HG03469 (cell line): ENCODE data around the gene PROSER2.

ENCODE experiments used
- ATAC-seq: cut with Tn5 transposase; IDR thresholded peaks from one replicate; pipeline ENCODE4 v1.9.1; 2021; ENCODE audit warnings: mild to moderate bottlenecking, moderate library complexity, moderate number of reproducible peaks; ENCODE audit not compliant: unreplicated experiment

The PROSER2 gene, protein sequence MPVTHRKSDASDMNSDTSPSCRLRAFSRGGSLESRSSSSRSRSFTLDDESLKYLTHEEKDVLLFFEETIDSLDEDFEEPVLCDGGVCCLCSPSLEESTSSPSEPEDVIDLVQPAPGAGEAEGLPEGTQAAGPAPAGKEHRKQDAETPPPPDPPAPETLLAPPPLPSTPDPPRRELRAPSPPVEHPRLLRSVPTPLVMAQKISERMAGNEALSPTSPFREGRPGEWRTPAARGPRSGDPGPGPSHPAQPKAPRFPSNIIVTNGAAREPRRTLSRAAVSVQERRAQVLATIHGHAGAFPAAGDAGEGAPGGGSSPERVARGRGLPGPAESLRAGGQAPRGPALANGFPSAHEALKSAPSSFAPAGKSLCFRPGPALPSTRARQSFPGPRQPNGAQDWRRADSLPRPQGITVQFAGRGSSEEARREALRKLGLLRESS

GRCh38 chr10:11823122-11823988 lies at the start of gene PROSER2:
Gene PROSER2, plus strand, starts transcription at chr10:11823356. Its CDS starts 28,722 bp downstream, at chr10:11852078.
- no peak for ATAC-seq

GRCh38 chr10:11773761-11774441 lies 49.3 kb upstream of the PROSER2 start:
- no peak for ATAC-seq

- ATAC-seq = no peak
Measured at GRCh38 chr10:11775412-11775811, 47.7 kb upstream of the PROSER2 start.

- no peak for ATAC-seq
Measured at GRCh38 chr10:11776080-11776479, 47.1 kb upstream of the PROSER2 start.

DNA sequence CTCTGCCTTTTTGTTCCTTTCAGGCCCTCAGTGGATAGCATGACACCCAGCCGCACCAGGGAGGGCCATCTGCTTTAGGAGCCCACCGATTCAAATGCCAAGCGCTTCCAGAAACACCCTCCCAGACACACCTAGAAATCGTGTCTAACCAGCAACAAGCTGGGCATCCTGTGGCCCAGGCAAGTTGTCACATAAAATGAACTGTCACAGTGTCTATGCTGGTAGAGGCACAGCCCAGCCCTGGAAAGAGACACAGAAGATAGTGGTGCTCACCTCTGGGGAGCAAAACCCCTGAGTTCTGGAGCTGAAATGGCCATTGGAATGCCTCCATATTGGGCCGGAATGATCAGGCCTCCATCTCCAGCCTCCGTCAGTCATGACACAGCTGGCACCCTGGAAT lies 42.0 kb upstream of the PROSER2 start:
- no peak for ATAC-seq

DNA sequence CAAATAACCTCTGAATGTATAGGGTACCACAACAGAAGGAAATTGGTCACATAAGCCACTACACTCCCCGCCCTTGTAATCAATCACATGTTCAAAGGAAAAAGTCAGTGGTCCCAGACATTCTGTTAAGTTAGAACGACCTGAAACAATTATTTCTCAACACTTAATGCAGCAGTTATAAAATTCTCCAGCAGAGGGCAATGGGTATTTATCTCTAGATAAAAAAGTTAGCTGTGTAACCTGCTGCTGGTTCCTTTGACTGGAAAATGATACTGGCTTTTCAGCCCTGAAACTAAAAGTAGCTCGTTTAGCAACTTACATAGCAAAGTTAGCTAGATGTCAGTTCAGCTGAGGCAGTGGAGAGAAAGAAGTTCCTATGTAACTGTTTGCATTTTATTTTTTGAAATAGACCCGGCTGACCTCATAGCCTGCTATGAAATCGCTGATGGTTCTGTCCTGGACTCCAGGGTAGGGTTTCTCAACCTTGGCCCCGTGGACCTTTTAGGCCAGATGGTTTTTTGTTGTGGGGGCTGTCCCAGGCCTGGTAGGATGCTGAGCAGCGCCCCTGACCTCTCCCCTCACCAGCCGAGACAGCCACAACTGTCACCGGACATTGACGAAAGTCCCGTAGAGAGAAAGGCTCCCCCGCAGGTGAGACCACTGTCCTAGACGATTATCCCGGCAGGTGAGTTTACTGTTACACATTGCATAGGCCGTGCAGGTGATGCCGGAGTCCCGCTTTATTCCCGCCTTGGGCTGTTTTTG lies 40.2 kb upstream of the PROSER2 start:
- ATAC-seq = no peak

GRCh38 chr10:11783558-11783865 lies 39.6 kb upstream of the PROSER2 start:
- no peak for ATAC-seq

DNA sequence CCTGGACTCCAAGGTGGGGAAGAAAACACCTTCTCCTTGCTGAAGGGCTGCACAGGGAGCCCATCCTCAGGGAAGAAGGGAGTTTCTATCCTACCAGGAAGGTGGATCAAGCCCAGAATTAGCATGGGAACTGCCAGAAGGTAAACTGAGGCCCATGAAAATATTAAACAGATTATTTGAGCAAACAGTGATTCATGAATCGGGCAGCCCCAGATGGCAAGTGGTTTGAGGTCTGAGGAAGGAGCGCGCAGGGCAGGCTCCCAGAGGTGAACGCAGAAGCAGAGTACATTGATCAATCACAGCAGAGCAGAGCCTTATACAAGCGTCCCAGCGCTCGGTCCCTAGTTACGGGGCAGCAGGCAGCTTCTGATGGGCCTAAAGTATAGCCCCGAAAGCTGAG lies 35.8 kb upstream of the PROSER2 start:
- no peak for ATAC-seq

GRCh38 chr10:11787846-11788245 lies 35.3 kb upstream of the PROSER2 start:
- ATAC-seq = no peak

DNA sequence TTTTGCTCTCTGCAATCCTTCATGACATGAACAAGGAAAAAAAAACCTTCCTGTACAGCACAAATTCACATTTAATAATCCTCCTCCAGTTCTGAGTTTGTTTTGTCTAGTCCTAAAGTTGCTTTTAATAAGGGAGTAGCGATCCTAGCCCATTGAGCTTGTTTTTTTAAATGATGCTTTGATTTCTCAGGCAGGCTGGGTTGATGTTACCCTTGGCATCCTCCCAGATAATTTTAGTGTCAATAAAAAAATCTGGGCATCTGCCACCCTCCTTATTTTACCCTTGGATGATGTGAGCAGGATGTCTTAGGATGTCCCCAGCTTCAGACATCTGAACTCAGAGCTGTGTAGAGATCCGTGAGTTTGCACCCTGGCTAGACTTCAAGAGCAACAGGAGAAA lies 33.9 kb upstream of the PROSER2 start:
- no peak for ATAC-seq

DNA sequence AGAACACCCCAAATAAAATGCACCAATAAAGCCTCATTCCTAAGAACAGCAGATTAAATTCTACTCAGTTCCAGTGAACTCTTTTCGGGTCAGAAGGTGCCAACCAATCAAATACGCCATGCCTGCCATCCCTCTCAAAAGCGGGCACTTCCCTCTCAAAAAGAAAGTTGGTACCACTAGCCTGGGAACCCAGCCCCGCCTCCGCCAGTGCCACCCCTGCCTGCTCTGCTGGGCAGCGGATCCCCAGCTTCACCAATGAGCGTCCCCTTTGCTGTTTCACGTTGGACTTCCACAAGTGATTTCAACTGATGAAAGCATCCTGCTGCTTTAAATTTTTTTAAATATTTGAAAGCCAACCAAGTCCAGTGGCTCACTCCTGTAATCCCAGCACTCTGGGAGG lies 33.2 kb upstream of the PROSER2 start:
- no peak for ATAC-seq

GRCh38 chr10:11793762-11794479 lies 29.2 kb upstream of the PROSER2 start:
- ATAC-seq = no peak

DNA sequence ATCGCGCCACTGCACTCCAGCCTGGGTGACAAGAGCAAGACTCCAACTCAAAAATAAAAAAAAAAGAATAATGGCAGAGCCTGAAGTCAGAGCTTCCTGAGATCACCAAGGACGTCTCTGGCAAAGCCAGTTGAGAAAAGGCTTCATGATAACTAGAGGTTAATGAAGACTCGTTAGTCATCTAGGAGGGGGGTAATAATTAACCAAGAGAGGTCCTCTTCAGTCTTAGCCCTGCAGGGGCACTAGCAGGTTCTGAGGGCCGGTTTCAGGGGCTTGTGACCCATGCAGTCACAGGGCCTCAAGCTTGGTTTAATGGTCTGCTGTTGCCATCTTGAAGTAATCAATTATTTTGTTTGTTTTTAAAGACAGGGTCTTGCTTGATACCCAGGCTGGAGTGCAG lies 28.6 kb upstream of the PROSER2 start:
- no peak for ATAC-seq

- ATAC-seq = no peak
Measured at GRCh38 chr10:11795101-11795920, 27.8 kb upstream of the PROSER2 start.

DNA sequence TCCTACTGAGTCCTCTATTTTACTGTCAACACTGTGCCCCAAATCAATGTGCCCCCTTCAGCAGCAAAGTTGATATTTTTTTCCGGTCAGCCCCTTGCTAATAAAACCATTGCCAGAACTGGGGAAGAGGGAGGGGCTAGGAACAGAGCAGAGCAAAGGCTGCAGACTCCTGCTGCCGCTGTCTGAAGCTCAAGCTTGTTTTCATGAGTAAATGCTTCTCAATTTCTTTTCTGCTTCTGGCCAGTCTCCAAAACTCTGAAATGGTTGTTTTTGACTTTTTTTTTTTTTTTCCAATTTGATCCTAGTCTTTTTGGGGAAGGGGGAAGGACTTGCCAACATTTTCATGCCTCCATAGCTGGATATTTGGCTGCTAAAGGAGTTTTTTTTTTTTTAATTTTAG lies 26.7 kb upstream of the PROSER2 start:
- ATAC-seq = no peak

DNA sequence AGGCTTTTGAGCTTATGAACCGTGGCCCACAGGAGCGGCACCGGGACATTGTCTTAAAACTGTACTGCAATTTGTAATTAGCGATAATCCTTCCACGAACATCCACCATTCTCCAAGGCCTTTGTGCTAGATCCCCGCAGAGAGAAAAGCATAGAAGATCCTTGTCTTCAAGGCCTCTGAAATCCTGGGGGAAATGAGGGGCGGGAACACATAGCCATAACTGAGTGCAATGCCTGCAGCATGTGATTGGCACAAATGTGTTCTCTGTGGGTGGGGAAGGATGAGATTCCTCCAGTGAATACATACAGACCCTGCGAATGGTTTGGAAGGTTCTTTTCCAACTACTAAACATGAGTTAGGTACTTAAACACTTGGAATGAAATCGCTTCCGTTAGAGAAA lies 25.9 kb upstream of the PROSER2 start:
- ATAC-seq = no peak

DNA sequence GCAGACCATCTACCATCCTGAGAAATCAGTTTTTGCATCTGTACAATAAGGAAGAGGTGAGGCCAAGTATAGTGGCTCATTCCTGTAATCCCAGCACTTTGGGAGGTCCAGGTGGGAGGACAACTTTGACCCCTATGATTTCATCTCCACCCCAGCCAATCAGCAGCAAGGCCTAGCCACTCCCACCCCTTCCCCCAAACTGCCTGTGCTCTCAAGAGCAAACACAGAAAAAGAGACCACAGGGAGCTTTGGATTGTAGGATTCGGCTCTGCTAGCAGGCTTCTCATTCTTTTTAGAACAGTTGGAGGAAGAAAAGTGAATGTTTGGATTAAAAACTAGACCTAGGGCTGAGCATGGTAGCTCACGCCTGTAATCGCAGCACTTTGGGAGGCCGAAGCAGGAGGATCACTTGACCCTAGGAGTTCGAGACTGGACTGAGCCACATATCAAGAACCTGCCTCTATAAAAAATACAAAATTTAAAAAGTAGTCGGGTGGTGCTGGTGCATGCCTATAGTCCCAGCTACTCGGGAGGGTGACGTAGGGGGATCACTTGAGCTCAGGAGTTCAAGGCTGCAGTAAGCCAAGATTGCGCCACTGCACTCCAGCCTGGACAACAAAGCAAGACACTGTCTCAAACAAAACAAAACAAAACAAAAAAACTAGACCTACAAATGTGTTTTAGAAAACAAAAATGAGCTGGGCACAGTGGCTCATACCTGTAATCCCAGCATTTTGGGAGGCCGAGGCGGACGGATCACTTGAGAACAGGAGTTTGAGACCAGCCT lies 25.1 kb upstream of the PROSER2 start:
- no peak for ATAC-seq
